IMR-90 (cell line): Measurements from ENCODE around the gene PSD. TPM values are rescaled to one million over a fixed set of nuclear protein-coding genes. Genes with fewer than 3 reads are reported as not detected.

ENCODE experiments used
- ATAC-seq: fragments of 200-7000 bp; cut with Tn5 transposase; 2 replicates; pipeline ENCODE4 v1.9.1; 2020; ENCODE audit warnings: low read depth, mild to moderate bottlenecking, moderate library complexity
- BruUV-seq: library from RNA; stranded (reverse); fragments of 400-500 nt; replicated peaks from 2 replicates; lab custom pipeline; 2021; lab: Mats Ljungman, UMichigan
- CTCF ChIA-PET: fragments of 300-600 bp; formaldehyde crosslinking; extraction: SDS; loops from one replicate; lab custom pipeline; 2021; ENCODE audit warnings: antibody characterized with exemption; lab: Yijun Ruan, JAX
- POLR2A ChIA-PET: fragments of 300-600 bp; sonication (Branson Sonifier 250); formaldehyde crosslinking; loops from one replicate; lab custom pipeline; 2022; ENCODE audit warnings: antibody characterized with exemption; ENCODE audit not compliant: unreplicated experiment; lab: Charles Lee
- DNase-seq: peaks from one replicate; pipeline ENCODE4 v3.0.0; 2013
- H2AFZ ChIP-seq: replicated peaks from 2 replicates; pipeline ENCODE3; 2013; ENCODE audit warnings: low read length, mild to moderate bottlenecking; ENCODE audit not compliant: poor library complexity
- H2AK5ac ChIP-seq: 2 replicates; pipeline ENCODE4 v1.6.1; 2013; ENCODE audit warnings: low read depth, low read length, inconsistent platforms
- H2AK9ac ChIP-seq: replicated peaks from 2 replicates; pipeline ENCODE3; 2013; ENCODE audit warnings: mild to moderate bottlenecking, low read depth, low read length, moderate library complexity; ENCODE audit not compliant: poor library complexity
- H2BK120ac ChIP-seq: 2 replicates; pipeline ENCODE4 v1.6.1; 2013; ENCODE audit warnings: low read depth, low read length, inconsistent platforms
- H2BK15ac ChIP-seq: 3 replicates; pipeline ENCODE4 v1.6.1; 2013; ENCODE audit warnings: low read depth, low read length, inconsistent platforms
- H2BK20ac ChIP-seq: 2 replicates; pipeline ENCODE4 v1.6.1; 2013; ENCODE audit warnings: low read depth, mild to moderate bottlenecking, inconsistent platforms, low read length, moderate library complexity
- H2BK5ac ChIP-seq: 2 replicates; pipeline ENCODE4 v1.6.1; 2013; ENCODE audit warnings: mild to moderate bottlenecking, low read depth, low read length, inconsistent platforms; ENCODE audit not compliant: poor library complexity, severe bottlenecking
- H3K14ac ChIP-seq: replicated peaks from 2 replicates; pipeline ENCODE4 v1.6.1; 2013; ENCODE audit warnings: low read depth, low read length, inconsistent platforms
- H3K18ac ChIP-seq: 2 replicates; pipeline ENCODE4 v1.6.1; 2013; ENCODE audit warnings: low read depth, low read length, control low read depth
- H3K23ac ChIP-seq: 2 replicates; pipeline ENCODE4 v1.6.1; 2013; ENCODE audit warnings: low read depth, low read length, inconsistent platforms
- H3K27ac ChIP-seq: 2 replicates; pipeline ENCODE4 v1.5.1; 2013; ENCODE audit warnings: mild to moderate bottlenecking, control low read depth, low read length; ENCODE audit not compliant: insufficient read depth
- H3K27me3 ChIP-seq: 2 replicates; pipeline ENCODE4 v1.6.1; 2013; ENCODE audit warnings: low read length; ENCODE audit not compliant: control insufficient read depth, insufficient read depth
- H3K36me3 ChIP-seq: 2 replicates; pipeline ENCODE4 v1.6.1; 2013; ENCODE audit warnings: low read length, mixed read lengths; ENCODE audit not compliant: control insufficient read depth, insufficient read depth
- H3K4ac ChIP-seq: 2 replicates; pipeline ENCODE4 v1.6.1; 2013; ENCODE audit warnings: low read depth, low read length, inconsistent platforms
- H3K4me1 ChIP-seq: 2 replicates; pipeline ENCODE4 v1.6.1; 2013; ENCODE audit warnings: low read length, mixed read lengths; ENCODE audit not compliant: control insufficient read depth, insufficient read depth
- H3K4me2 ChIP-seq: 2 replicates; pipeline ENCODE4 v1.6.1; 2013; ENCODE audit warnings: low read depth, mild to moderate bottlenecking, control low read depth, low read length, moderate library complexity
- H3K4me3 ChIP-seq: 2 replicates; pipeline ENCODE4 v1.5.1; 2013; ENCODE audit warnings: low read depth, mild to moderate bottlenecking, control low read depth, low read length, moderate library complexity; ENCODE audit not compliant: insufficient read depth
- H3K56ac ChIP-seq: 2 replicates; pipeline ENCODE4 v1.6.1; 2013; ENCODE audit warnings: low read length, inconsistent platforms; ENCODE audit not compliant: insufficient read depth; ENCODE audit errors: extremely low read depth
- H3K79me1 ChIP-seq, 2 experiments: 2 replicates each; pipeline ENCODE4 v1.6.1; 2013; ENCODE audit warnings: low read length in 2 of 2, inconsistent platforms in 1 of 2, low read depth in 1 of 2
- H3K9ac ChIP-seq: 2 replicates; pipeline ENCODE4 v1.6.1; 2013; ENCODE audit warnings: low read depth, low read length, control low read depth
- H3K9me1 ChIP-seq: 2 replicates; pipeline ENCODE4 v1.6.1; 2013; ENCODE audit warnings: low read length, inconsistent platforms; ENCODE audit not compliant: insufficient read depth
- H3K9me3 ChIP-seq: 2 replicates; pipeline ENCODE4 v1.6.1; 2013; ENCODE audit warnings: low read length; ENCODE audit not compliant: control insufficient read depth, insufficient read depth
- H4K20me1 ChIP-seq: 2 replicates; pipeline ENCODE4 v1.6.1; 2013; ENCODE audit warnings: low read length, inconsistent platforms; ENCODE audit not compliant: insufficient read depth
- H4K5ac ChIP-seq: 2 replicates; pipeline ENCODE4 v1.6.1; 2013; ENCODE audit warnings: mild to moderate bottlenecking, low read depth, low read length, control low read depth
- H4K8ac ChIP-seq, 2 experiments: 2 replicates each; pipeline ENCODE4 v1.6.1; 2013; ENCODE audit warnings: low read depth in 2 of 2, low read length in 2 of 2, control low read depth in 1 of 2, inconsistent platforms in 1 of 2
- H4K91ac ChIP-seq: 2 replicates; pipeline ENCODE4 v1.6.1; 2013; ENCODE audit warnings: low read depth, low read length, inconsistent platforms; ENCODE audit not compliant: insufficient read depth
- BHLHE40 ChIP-seq: fragments of 150-350 bp; IDR thresholded peaks from 2 replicates; pipeline ENCODE4 v1.6.1; 2016; ENCODE audit warnings: mild to moderate bottlenecking, low read depth, low read length
- CEBPB ChIP-seq: IDR thresholded peaks from 2 replicates; pipeline ENCODE4 v1.6.1; 2012; ENCODE audit warnings: low read depth, low read length, improper control_type of control experiment
- CHD1 ChIP-seq: IDR thresholded peaks from 2 replicates; pipeline ENCODE4 v1.6.1; 2012; ENCODE audit warnings: low read depth, low read length, improper control_type of control experiment
- FOS ChIP-seq: fragments of 150-350 bp; IDR thresholded peaks from 2 replicates; pipeline ENCODE4 v1.6.1; 2016; ENCODE audit warnings: low read depth, low read length
- MAFK ChIP-seq: IDR thresholded peaks from 2 replicates; pipeline ENCODE4 v1.6.1; 2012; ENCODE audit warnings: low read depth, low read length, improper control_type of control experiment
- MAZ ChIP-seq: IDR thresholded peaks from 2 replicates; pipeline ENCODE4 v1.6.1; 2012; ENCODE audit warnings: low read depth, mild to moderate bottlenecking, low read length, improper control_type of control experiment, moderate library complexity, borderline replicate concordance
- MXI1 ChIP-seq: IDR thresholded peaks from 2 replicates; pipeline ENCODE4 v1.6.1; 2012; ENCODE audit warnings: low read depth, mild to moderate bottlenecking, low read length, moderate library complexity, borderline replicate concordance
- NFE2L2 ChIP-seq: fragments of 150-350 bp; IDR thresholded peaks from 2 replicates; pipeline ENCODE4 v1.6.1; 2016; ENCODE audit warnings: low read depth, mild to moderate bottlenecking, low read length
- POLR2A ChIP-seq: IDR thresholded peaks from 2 replicates; pipeline ENCODE4 v1.6.1; 2012; ENCODE audit warnings: mild to moderate bottlenecking, low read depth, low read length
- RAD21 ChIP-seq: IDR thresholded peaks from 2 replicates; pipeline ENCODE4 v1.6.1; 2012; ENCODE audit warnings: low read length, improper control_type of control experiment
- RCOR1 ChIP-seq: IDR thresholded peaks from 2 replicates; pipeline ENCODE4 v1.6.1; 2012; ENCODE audit warnings: mild to moderate bottlenecking, low read length, improper control_type of control experiment; ENCODE audit not compliant: insufficient replicate concordance
- RFX5 ChIP-seq: IDR thresholded peaks from 2 replicates; pipeline ENCODE4 v1.8.0; 2012; ENCODE audit warnings: low read depth, mild to moderate bottlenecking, low read length, moderate library complexity
- SMC3 ChIP-seq: fragments of 150-350 bp; IDR thresholded peaks from 2 replicates; pipeline ENCODE4 v1.6.1; 2016; ENCODE audit warnings: low read depth, mild to moderate bottlenecking, antibody characterized with exemption, low read length, moderate library complexity
- WGBS, 2 experiments: methylation state at CpG; one replicate each; pipeline versions ENCODE4 v1.1.5 to v1.1.7; 2013; ENCODE audit warnings: missing lambda C conversion rate in 2 of 2; ENCODE audit not compliant: insufficient read length in 1 of 2; ENCODE audit errors: extremely low coverage in 2 of 2; 5-methylcytosine and 5-hydroxymethylcytosine counted together
- dilution Hi-C: fragments of 300-500 bp; cut with HindIII; formaldehyde crosslinking; loops from one replicate; pipeline ENCODE4 v1.14.3; 2018; ENCODE audit warnings: low sequenced_read_pairs; ENCODE audit not compliant: unreplicated experiment
- in situ Hi-C: fragments of 300-500 bp; cut with MboI; formaldehyde crosslinking; loops from 3 replicates; pipeline ENCODE4 v1.14.3; 2019; ENCODE audit warnings: low sequenced_read_pairs, inconsistent platforms, mixed read lengths
- intact Hi-C: fragments of 100-400 bp; cut with micrococcal nuclease; formaldehyde crosslinking; loops from 2 replicates; pipeline ENCODE4 v1.10.0; 2022
- polyA plus RNA-seq, 3 experiments: library from polyadenylated mRNA; depleted of rRNA; stranded (reverse); fragments of >200 nt; gene quantifications; 2 replicates each; pipeline ENCODE4 v1.2.3, GENCODE V29; 2012; ENCODE audit warnings: low replicate concordance in 1 of 3
- total RNA-seq: library from RNA; depleted of rRNA; stranded (reverse); fragments of >200 nt; gene quantifications from 2 replicates; pipeline ENCODE4 v1.2.3, GENCODE V29; 2012
- TF ChIP-seq, protein P1 (sequence below): fragments of 150-350 bp; IDR thresholded peaks from 2 replicates; pipeline ENCODE4 v1.6.1; 2016; ENCODE audit warnings: low read depth, mild to moderate bottlenecking, low read length, moderate library complexity, borderline replicate concordance
- TF ChIP-seq, protein P2 (sequence below): conservative IDR thresholded peaks from 2 replicates; pipeline ENCODE4 v1.5.1; 2012; ENCODE audit warnings: mild to moderate bottlenecking, low read depth, low read length, improper control_type of control experiment

PSD gene
- total and polyA plus RNA-seq, 2 of the 4 experiments (the other 2 are of a cell fraction): 2.0 to 4.4 TPM

DNA sequence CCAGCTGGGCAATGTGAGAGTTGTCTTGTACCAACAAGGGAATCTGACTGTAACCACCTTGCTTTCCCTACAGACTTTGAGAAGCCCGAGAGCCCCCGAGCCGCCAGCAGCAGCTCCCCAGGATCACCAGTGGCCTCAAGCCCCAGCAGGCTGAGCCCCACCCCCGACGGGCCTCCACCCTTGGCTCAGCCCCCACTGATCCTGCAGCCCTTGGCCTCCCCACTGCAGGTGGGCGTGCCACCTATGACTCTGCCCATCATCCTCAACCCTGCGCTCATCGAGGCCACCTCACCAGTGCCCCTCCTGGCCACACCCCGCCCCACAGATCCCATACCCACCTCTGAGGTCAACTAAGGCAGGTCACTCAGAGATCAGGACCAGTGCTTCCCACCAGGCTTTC lies 36.6 kb downstream of the PSD start:
- Histone ChIP-seq H3K9me3 (no peaks in the 10 kb centered on the region), H3K4me1 (peaks cover 3% of the 10 kb centered on the region; the same call in 1 of the 2 replicates), H4K8ac (no peak overlapping the region), H2AFZ (no peak overlapping the region), H2BK120ac (no peak overlapping the region), H3K56ac (no peak overlapping the region), H3K36me3 (peaks cover 47% of the 10 kb centered on the region), H3K9ac (no peak overlapping the region), H4K20me1 (peaks cover 4% of the 10 kb centered on the region; the same call in 1 of the 2 replicates), H2BK15ac (no peak overlapping the region), H4K91ac (no peak overlapping the region), H3K4ac (no peak overlapping the region), H2BK20ac (no peak overlapping the region), H3K4me3 (no peak overlapping the region), H3K79me1 (no peaks in the 10 kb centered on the region; a peak in 1 of 4 replicates), H2BK5ac (no peak overlapping the region), H3K4me2 (no peak overlapping the region), H3K9me1 (no peaks in the 10 kb centered on the region), H2AK9ac (no peak overlapping the region), H4K5ac (no peak overlapping the region), H3K18ac (no peak overlapping the region), H2AK5ac (no peak overlapping the region), H3K23ac (no peak overlapping the region), H3K27ac (no peak overlapping the region), H3K14ac (no peak overlapping the region), H3K27me3 (no peaks in the 10 kb centered on the region)
- CTCF ChIA-PET: interaction anchor here (0.6 kb wide), 1 partner anchor 193 kb away, joined by 4 read pairs; no protein-coding TSS in a partner anchor
- POLR2A ChIA-PET: no interaction called here
- ATAC-seq (no peak), DNase-seq (no peak)
- TF ChIP-seq FOS (no peak), BHLHE40 (no peak), SMC3 (no peak), RCOR1 (no peak), RFX5 (no peak), RAD21 (no peak), NFE2L2 (no peak), POLR2A (no peak), CEBPB (no peak), MAFK (no peak), MXI1 (no peak), CHD1 (no peak), MAZ (no peak)
- TF ChIP-seq, protein P1, sequence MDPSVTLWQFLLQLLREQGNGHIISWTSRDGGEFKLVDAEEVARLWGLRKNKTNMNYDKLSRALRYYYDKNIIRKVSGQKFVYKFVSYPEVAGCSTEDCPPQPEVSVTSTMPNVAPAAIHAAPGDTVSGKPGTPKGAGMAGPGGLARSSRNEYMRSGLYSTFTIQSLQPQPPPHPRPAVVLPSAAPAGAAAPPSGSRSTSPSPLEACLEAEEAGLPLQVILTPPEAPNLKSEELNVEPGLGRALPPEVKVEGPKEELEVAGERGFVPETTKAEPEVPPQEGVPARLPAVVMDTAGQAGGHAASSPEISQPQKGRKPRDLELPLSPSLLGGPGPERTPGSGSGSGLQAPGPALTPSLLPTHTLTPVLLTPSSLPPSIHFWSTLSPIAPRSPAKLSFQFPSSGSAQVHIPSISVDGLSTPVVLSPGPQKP: no peak
- TF ChIP-seq, protein P2, sequence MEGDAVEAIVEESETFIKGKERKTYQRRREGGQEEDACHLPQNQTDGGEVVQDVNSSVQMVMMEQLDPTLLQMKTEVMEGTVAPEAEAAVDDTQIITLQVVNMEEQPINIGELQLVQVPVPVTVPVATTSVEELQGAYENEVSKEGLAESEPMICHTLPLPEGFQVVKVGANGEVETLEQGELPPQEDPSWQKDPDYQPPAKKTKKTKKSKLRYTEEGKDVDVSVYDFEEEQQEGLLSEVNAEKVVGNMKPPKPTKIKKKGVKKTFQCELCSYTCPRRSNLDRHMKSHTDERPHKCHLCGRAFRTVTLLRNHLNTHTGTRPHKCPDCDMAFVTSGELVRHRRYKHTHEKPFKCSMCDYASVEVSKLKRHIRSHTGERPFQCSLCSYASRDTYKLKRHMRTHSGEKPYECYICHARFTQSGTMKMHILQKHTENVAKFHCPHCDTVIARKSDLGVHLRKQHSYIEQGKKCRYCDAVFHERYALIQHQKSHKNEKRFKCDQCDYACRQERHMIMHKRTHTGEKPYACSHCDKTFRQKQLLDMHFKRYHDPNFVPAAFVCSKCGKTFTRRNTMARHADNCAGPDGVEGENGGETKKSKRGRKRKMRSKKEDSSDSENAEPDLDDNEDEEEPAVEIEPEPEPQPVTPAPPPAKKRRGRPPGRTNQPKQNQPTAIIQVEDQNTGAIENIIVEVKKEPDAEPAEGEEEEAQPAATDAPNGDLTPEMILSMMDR: no peak
- 94% methylated on average over 9 of the region's 9 CpGs; no CpG with 5 or more reads in 1 of the 2 experiments for WGBS, 2 experiments
- BruUV-seq: no TSS peak
- dilution Hi-C loops: no loop called here
- intact Hi-C loops: no loop called here
- in situ Hi-C loops: no loop called here
